HepG2 (cell line): ENCODE results near the gene DNASE1. TPM values are rescaled to one million over a fixed set of nuclear protein-coding genes. Genes with fewer than 3 reads are reported as not detected.

ENCODE experiments used
- CHD2 ChIP-seq: IDR thresholded peaks from 2 replicates; pipeline ENCODE4 v1.6.1; 2011; ENCODE audit warnings: low read depth, low read length, improper control_type of control experiment
- E2F5 ChIP-seq: sonication (generic); formaldehyde crosslinking; conservative IDR thresholded peaks from 2 replicates; pipeline ENCODE4 v1.4.0; 2020; ENCODE audit warnings: missing genetic modification reagents
- FOXO4 ChIP-seq: sonication (generic); formaldehyde crosslinking; conservative IDR thresholded peaks from 2 replicates; pipeline ENCODE4 v1.8.1; 2023; ENCODE audit warnings: missing genetic modification reagents
- MXD4 ChIP-seq: IDR thresholded peaks from 2 replicates; pipeline ENCODE4 v1.6.1; 2016; ENCODE audit warnings: mild to moderate bottlenecking, missing biosample characterization, missing genetic modification reagents
- NKX3-1 ChIP-seq: sonication (generic); formaldehyde crosslinking; IDR thresholded peaks from 2 replicates; pipeline ENCODE4 v1.5.0; 2020; ENCODE audit warnings: missing genetic modification reagents
- REL ChIP-seq: sonication (generic); formaldehyde crosslinking; conservative IDR thresholded peaks from 2 replicates; pipeline ENCODE4 v1.8.0; 2022; ENCODE audit warnings: mild to moderate bottlenecking, missing genetic modification reagents, moderate library complexity
- SP2 ChIP-seq: sonication (generic); formaldehyde crosslinking; IDR thresholded peaks from 2 replicates; pipeline ENCODE4 v1.5.1; 2020; ENCODE audit warnings: mild to moderate bottlenecking, missing genetic modification reagents
- TFE3 ChIP-seq: IDR thresholded peaks from 2 replicates; pipeline ENCODE4 v1.6.1; 2016
- ZBTB42 ChIP-seq: sonication (generic); formaldehyde crosslinking; IDR thresholded peaks from 2 replicates; pipeline ENCODE4 v1.5.0; 2020; ENCODE audit warnings: mild to moderate bottlenecking, missing genetic modification reagents
- ZNF337 ChIP-seq: sonication (generic); formaldehyde crosslinking; IDR thresholded peaks from 2 replicates; pipeline ENCODE4 v1.5.1; 2020; ENCODE audit warnings: missing genetic modification reagents, low read depth, mild to moderate bottlenecking, borderline replicate concordance
- ZNF512 ChIP-seq: sonication (generic); formaldehyde crosslinking; IDR thresholded peaks from 2 replicates; pipeline ENCODE4 v1.4.0; 2020; ENCODE audit warnings: mild to moderate bottlenecking, missing genetic modification reagents
- ZNF646 ChIP-seq: sonication (generic); formaldehyde crosslinking; IDR thresholded peaks from 2 replicates; pipeline ENCODE4 v1.9.0; 2021; ENCODE audit warnings: mild to moderate bottlenecking, missing genetic modification reagents
- ZNF777 ChIP-seq: sonication (generic); formaldehyde crosslinking; IDR thresholded peaks from 2 replicates; pipeline ENCODE4 v1.4.0; 2020; ENCODE audit warnings: missing genetic modification reagents
- polyA plus RNA-seq, 8 experiments: library from polyadenylated mRNA; depleted of rRNA in 3 of 8; stranded (reverse) in 7 of 8; unstranded in 1 of 8; fragments of >200 nt; fragmentation: Illumina TruSeq in 4 of 8; extraction: Trizol in 4 of 8; gene quantifications; 2 replicates each; pipeline versions ENCODE4 v1.2.1 to v1.2.3, GENCODE V29; 2011 to 2016; ENCODE audit warnings: low read depth in 4 of 8, missing spikeins in 1 of 8, mixed read lengths in 1 of 8; ENCODE audit not compliant: insufficient read depth in 1 of 8
- total RNA-seq, 5 experiments: library from RNA; depleted of rRNA; stranded (reverse); fragments of >200 nt; fragmentation: Illumina TruSeq; extraction: Trizol; gene quantifications; 2 replicates each; pipeline ENCODE4 v1.2.3, GENCODE V29; 2016; ENCODE audit warnings: low read depth in 1 of 5

Gene DNASE1
- total and polyA plus RNA-seq, 2 of the 13 experiments (the other 11 are each of a cell fraction or from before 2014, with no cell fraction given), result 7.1 to 11.1 TPM

- TF ChIP-seq ZNF337 (CRISPR knock-in tag), result no peak
- no peak for TF ChIP-seq CHD2
- peak; percentile 38; the same call in 1 of the 2 replicates for TF ChIP-seq MXD4 (CRISPR knock-in tag)
- no peak for TF ChIP-seq REL (CRISPR knock-in tag)
- TF ChIP-seq ZNF777 (CRISPR knock-in tag), result no peak
- TF ChIP-seq TFE3 (CRISPR knock-in tag), result 0 out of 2 replicates have a peak, but pooled peaks have one; percentile 17
- TF ChIP-seq FOXO4 (CRISPR knock-in tag), result no peak
- no peak for TF ChIP-seq SP2 (CRISPR knock-in tag)
- TF ChIP-seq ZNF512 (CRISPR knock-in tag), result no peak
- TF ChIP-seq NKX3-1 (CRISPR knock-in tag), result no peak
- TF ChIP-seq ZNF646, result no peak
- no peak for TF ChIP-seq E2F5 (CRISPR knock-in tag)
- TF ChIP-seq ZBTB42 (CRISPR knock-in tag), result no peak
These were observed at the start of gene DNASE1 (continued) for GRCh38 chr16:3654249-3654991.
